ENCODE data around the gene BNC2.

DNA sequence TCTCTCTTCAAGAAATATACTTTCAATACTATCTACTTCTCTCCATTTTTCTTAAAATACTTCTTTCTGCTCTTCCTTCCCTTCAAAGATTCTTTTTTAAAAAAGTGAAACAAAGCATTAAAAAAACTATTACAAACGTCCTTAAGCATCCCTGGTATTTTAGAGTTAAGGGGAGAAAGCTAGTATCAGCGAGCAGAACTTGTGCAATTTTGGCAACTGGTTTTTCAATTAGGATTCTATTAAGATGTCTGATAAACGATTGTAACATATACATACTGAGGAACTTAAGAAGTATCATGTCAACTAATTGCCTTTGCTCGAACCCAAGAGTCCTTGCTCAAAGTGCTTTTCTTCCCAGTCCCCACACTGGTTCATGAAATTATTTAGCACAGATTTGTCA is 459.2 kb downstream of the BNC2 start:
- TF ChIP-seq, protein P1, sequence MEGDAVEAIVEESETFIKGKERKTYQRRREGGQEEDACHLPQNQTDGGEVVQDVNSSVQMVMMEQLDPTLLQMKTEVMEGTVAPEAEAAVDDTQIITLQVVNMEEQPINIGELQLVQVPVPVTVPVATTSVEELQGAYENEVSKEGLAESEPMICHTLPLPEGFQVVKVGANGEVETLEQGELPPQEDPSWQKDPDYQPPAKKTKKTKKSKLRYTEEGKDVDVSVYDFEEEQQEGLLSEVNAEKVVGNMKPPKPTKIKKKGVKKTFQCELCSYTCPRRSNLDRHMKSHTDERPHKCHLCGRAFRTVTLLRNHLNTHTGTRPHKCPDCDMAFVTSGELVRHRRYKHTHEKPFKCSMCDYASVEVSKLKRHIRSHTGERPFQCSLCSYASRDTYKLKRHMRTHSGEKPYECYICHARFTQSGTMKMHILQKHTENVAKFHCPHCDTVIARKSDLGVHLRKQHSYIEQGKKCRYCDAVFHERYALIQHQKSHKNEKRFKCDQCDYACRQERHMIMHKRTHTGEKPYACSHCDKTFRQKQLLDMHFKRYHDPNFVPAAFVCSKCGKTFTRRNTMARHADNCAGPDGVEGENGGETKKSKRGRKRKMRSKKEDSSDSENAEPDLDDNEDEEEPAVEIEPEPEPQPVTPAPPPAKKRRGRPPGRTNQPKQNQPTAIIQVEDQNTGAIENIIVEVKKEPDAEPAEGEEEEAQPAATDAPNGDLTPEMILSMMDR (IDR thresholded peaks at IDR 0.05), result no peak
- TF ChIP-seq POLR2AphosphoS5 (IDR thresholded peaks at IDR 0.05; ENCODE audit: low read depth, low read length), result no peak

All from Panc1 (cell line).